Measurements from ENCODE around the gene CMTR1. TPM values are rescaled to one million over a fixed set of nuclear protein-coding genes. Genes with fewer than 3 reads are reported as not detected.

The CMTR1 gene
- total and polyA plus RNA-seq, 10 of the 15 experiments (the other 5 are each of a cell fraction or from before 2014, with no cell fraction given): 2.7 to 67.0 (median 46.2) TPM

DNA sequence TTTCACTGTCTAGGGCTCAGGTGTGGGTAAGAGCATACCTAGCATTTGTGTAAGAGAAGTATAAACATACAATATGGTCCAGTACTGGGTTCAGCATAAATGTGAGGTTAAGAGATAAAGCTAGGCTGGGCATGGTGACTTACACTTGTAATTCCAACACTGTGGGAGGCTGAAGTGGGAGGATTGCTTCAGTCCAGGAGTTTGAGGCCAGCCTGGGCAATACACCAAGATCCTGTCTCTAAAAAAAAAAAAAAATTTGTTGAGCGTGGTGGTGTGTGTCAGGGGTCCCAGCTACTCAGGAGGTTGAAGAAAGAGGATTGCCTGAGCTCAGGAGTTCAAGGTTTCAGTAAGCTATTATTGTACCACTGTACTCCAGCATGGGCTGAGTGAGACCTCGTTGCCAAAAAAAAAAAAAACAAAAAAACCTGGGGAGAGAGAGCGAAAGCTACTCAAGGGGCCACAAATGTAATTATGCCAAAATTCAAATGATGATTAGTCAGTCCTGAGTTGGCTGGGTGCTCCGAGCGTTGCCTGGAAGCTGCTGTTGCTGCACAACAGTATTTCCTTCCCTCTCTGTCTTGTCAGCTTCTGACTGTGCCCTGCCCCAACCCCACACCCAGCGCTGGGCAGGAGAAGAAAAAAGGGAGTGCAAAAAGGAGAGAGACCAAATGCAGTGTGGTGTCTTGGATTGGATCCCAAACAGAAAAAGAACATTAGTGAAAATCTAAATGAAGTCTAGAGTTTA lies 24.0 kb downstream of the CMTR1 start:
- TF ChIP-seq, protein P1, sequence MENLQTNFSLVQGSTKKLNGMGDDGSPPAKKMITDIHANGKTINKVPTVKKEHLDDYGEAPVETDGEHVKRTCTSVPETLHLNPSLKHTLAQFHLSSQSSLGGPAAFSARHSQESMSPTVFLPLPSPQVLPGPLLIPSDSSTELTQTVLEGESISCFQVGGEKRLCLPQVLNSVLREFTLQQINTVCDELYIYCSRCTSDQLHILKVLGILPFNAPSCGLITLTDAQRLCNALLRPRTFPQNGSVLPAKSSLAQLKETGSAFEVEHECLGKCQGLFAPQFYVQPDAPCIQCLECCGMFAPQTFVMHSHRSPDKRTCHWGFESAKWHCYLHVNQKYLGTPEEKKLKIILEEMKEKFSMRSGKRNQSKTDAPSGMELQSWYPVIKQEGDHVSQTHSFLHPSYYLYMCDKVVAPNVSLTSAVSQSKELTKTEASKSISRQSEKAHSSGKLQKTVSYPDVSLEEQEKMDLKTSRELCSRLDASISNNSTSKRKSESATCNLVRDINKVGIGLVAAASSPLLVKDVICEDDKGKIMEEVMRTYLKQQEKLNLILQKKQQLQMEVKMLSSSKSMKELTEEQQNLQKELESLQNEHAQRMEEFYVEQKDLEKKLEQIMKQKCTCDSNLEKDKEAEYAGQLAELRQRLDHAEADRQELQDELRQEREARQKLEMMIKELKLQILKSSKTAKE (IDR thresholded peaks at IDR 0.05; ENCODE audit: low read depth, poor library complexity, severe bottlenecking): no peak
- TF ChIP-seq, protein P2, sequence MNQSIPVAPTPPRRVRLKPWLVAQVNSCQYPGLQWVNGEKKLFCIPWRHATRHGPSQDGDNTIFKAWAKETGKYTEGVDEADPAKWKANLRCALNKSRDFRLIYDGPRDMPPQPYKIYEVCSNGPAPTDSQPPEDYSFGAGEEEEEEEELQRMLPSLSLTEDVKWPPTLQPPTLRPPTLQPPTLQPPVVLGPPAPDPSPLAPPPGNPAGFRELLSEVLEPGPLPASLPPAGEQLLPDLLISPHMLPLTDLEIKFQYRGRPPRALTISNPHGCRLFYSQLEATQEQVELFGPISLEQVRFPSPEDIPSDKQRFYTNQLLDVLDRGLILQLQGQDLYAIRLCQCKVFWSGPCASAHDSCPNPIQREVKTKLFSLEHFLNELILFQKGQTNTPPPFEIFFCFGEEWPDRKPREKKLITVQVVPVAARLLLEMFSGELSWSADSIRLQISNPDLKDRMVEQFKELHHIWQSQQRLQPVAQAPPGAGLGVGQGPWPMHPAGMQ (IDR thresholded peaks at IDR 0.05; ENCODE audit: borderline replicate concordance): no peak
- no peak for TF ChIP-seq IRF4 (IDR thresholded peaks at IDR 0.05; ENCODE audit: low read depth, low read length)
- TF ChIP-seq FOXK2 (IDR thresholded peaks at IDR 0.05): no peak
- TF ChIP-seq RELA (IDR thresholded peaks at IDR 0.05; ENCODE audit: borderline replicate concordance, partially characterized antibody): no peak
- no peak for TF ChIP-seq NFIC (IDR thresholded peaks at IDR 0.05; ENCODE audit: low read depth, low read length)
- no peak for TF ChIP-seq SPI1 (IDR thresholded peaks at IDR 0.05; ENCODE audit: borderline replicate concordance, insufficient read depth, low read depth, low read length)
- TF ChIP-seq SUZ12 (IDR thresholded peaks at IDR 0.05; ENCODE audit: unreplicated experiment): no peak
- TF ChIP-seq HDAC6 (IDR thresholded peaks at IDR 0.05; ENCODE audit: unreplicated experiment): no peak
- TF ChIP-seq ZBED1 (IDR thresholded peaks at IDR 0.05; ENCODE audit: borderline replicate concordance): no peak
- no peak for TF ChIP-seq ZNF24 (IDR thresholded peaks at IDR 0.05)
- no peak for TF ChIP-seq BACH1 (IDR thresholded peaks at IDR 0.05; ENCODE audit: borderline replicate concordance)
- no peak for TF ChIP-seq EED (IDR thresholded peaks at IDR 0.05; ENCODE audit: low read depth)
- TF ChIP-seq, protein P3, sequence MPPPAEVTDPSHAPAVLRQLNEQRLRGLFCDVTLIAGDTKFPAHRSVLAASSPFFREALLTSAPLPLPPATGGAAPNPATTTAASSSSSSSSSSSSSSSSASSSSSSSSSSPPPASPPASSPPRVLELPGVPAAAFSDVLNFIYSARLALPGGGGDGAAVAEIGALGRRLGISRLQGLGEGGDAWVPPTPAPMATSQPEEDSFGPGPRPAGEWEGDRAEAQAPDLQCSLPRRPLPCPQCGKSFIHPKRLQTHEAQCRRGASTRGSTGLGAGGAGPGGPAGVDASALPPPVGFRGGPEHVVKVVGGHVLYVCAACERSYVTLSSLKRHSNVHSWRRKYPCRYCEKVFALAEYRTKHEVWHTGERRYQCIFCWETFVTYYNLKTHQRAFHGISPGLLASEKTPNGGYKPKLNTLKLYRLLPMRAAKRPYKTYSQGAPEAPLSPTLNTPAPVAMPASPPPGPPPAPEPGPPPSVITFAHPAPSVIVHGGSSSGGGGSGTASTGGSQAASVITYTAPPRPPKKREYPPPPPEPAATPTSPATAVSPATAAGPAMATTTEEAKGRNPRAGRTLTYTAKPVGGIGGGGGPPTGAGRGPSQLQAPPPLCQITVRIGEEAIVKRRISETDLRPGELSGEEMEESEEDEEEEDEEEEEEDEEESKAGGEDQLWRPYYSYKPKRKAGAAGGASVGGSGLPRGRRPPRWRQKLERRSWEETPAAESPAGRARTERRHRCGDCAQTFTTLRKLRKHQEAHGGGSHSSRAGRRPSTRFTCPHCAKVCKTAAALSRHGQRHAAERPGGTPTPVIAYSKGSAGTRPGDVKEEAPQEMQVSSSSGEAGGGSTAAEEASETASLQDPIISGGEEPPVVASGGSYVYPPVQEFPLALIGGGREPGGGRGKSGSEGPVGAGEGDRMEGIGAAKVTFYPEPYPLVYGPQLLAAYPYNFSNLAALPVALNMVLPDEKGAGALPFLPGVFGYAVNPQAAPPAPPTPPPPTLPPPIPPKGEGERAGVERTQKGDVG (CRISPR knock-in tag; IDR thresholded peaks at IDR 0.05): no peak
- TF ChIP-seq, protein P4, sequence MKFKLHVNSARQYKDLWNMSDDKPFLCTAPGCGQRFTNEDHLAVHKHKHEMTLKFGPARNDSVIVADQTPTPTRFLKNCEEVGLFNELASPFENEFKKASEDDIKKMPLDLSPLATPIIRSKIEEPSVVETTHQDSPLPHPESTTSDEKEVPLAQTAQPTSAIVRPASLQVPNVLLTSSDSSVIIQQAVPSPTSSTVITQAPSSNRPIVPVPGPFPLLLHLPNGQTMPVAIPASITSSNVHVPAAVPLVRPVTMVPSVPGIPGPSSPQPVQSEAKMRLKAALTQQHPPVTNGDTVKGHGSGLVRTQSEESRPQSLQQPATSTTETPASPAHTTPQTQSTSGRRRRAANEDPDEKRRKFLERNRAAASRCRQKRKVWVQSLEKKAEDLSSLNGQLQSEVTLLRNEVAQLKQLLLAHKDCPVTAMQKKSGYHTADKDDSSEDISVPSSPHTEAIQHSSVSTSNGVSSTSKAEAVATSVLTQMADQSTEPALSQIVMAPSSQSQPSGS (IDR thresholded peaks at IDR 0.05; ENCODE audit: low read length): no peak
- no peak for TF ChIP-seq MTA2 (IDR thresholded peaks at IDR 0.05; ENCODE audit: low read depth)
- WGBS (ENCODE audit: insufficient coverage, insufficient replicate concordance, low lambda C conversion rate, missing lambda C conversion rate): 71% methylated on average over 6 of the region's 6 CpGs
- no peaks in the 10 kb centered on the region for H3K9me3 ChIP-seq (replicated peaks; ENCODE audit: control insufficient read depth, insufficient read depth, low read length)
- H3K9ac ChIP-seq (ENCODE audit: control insufficient read depth, insufficient read depth, low read length): no peak overlapping the region
- ChIA-PET SMC1A (ENCODE audit: uncharacterized antibody, unreplicated experiment) (interaction anchor here (0.7 to 1.8 kb wide), 5 partner anchors 11 to 131 kb away, joined by 3 to 4 read pairs (median 4); no protein-coding TSS in a partner anchor), POLR2A (interaction anchor here (0.6 kb wide), 1 partner anchor 136 kb away, joined by 3 read pairs; no protein-coding TSS in a partner anchor), RAD21 (ENCODE audit: unreplicated experiment) (no interaction called here), CTCF (interaction anchor here (0.6 to 0.8 kb wide), 3 partner anchors 38 to 109 kb away, joined by 3 to 4 read pairs (median 3); no protein-coding TSS in a partner anchor)
- intact Hi-C loops (cut with micrococcal nuclease; ENCODE audit: unreplicated experiment): no loop called here
- H3K27ac ChIP-seq (ENCODE audit: control insufficient read depth, insufficient read depth): no peak overlapping the region
- no peaks in the 10 kb centered on the region for H3K4me1 ChIP-seq (ENCODE audit: control insufficient read depth, insufficient read depth, low read length)
- H4K20me1 ChIP-seq (ENCODE audit: control insufficient read depth, insufficient read depth): no peaks in the 10 kb centered on the region
- no peaks in the 10 kb centered on the region for H3K79me2 ChIP-seq (ENCODE audit: control insufficient read depth, insufficient read depth, low read length)
- in situ Hi-C loops (cut with MboI): no loop called here
- FAIRE-seq (no peak), DNase-seq (ENCODE audit: low read depth, low spot score) (no peak), ATAC-seq (no peak)
- BruUV-seq (replicated peaks): no TSS peak
- H3K4me3 ChIP-seq: no peak overlapping the region
- no peak overlapping the region for H3K4me2 ChIP-seq (ENCODE audit: control insufficient read depth, insufficient read depth)
- H2AFZ ChIP-seq (ENCODE audit: control insufficient read depth, low read depth, low read length): no peak overlapping the region
- H3K36me3 ChIP-seq (ENCODE audit: control insufficient read depth in 2 of 2, insufficient read depth in 2 of 2, low read length in 1 of 2): peaks cover 28 to 77% of the 10 kb centered on the region in 2 experiments
- no peaks in the 10 kb centered on the region for H3K27me3 ChIP-seq (replicated peaks in 1 of 2; ENCODE audit: control insufficient read depth in 2 of 2, insufficient read depth in 2 of 2, low read length in 1 of 2)

Data from GM12878 (cell line).